GM18951 (cell line): ENCODE data around the gene CACNA1C.

Source experiments
- POLR2A ChIP-seq: IDR thresholded peaks from 4 replicates; pipeline ENCODE4 v1.6.1; 2011; ENCODE audit warnings: mild to moderate bottlenecking; ENCODE audit not compliant: insufficient read length, insufficient read depth; ENCODE audit errors: extremely low read depth
- in situ Hi-C: fragments of 300-500 bp; cut with MboI; formaldehyde crosslinking; loops from one replicate; pipeline ENCODE4 v1.12.0; 2022; ENCODE audit warnings: low sequenced_read_pairs, mixed read lengths, inconsistent platforms; ENCODE audit not compliant: unreplicated experiment

Gene CACNA1C

DNA sequence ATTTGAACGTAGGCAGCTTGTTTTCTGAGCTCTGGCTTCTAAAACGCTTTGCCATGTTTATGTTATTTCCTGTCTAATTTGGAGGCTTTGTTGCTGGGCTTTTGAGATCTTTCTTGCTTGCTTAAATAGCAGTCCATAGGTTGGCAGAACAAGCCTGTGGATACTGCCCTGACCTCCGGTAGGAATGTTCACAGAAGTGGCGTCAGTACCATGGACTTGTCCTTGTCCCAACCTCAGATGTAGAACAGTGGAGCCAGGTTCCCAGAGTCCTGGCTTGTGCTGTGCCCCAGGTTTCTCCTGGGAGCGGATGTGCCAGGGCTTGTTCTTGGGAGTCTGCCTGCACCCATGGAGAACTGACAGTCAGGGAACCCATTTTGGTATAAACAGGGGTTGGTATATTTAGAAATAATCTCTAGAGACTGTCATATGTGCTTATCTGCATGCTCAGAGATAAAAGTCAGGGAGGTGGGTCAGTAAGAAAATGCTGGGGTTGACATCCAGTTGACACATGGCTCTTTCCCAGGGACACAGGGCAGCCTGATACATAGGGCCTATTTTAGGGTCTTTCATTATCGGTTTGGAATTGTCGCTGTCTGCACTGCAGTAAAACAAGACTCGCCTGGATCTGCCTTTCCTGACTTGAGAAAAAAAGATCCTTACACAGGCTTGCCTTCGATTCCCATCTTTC lies 22.9 kb downstream of the CACNA1C start:
- in situ Hi-C loops, result no loop called here

DNA sequence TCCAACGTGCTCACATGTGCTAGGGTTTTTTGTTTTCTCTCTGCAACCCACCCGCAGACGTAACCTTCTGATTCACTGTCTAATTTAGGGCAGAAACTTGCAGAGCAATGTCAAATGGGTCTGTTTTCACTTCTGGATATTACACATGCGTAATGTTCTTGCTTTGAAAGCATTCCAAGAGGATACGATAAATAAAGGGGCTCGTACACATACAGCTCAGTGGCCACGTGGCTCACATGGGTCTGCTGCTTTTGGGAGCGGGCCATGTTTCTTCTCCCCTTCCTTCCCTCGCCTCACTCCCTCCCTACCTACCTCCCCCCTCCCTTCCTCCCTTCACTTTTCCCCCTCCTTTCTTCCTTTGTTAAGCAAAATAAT lies 23.4 kb downstream of the CACNA1C start:
- in situ Hi-C loops, result no loop called here
- no peak for TF ChIP-seq POLR2A

More for the DNA sequence above, 22.9 kb downstream of the CACNA1C start:
- TF ChIP-seq POLR2A, result no peak

DNA sequence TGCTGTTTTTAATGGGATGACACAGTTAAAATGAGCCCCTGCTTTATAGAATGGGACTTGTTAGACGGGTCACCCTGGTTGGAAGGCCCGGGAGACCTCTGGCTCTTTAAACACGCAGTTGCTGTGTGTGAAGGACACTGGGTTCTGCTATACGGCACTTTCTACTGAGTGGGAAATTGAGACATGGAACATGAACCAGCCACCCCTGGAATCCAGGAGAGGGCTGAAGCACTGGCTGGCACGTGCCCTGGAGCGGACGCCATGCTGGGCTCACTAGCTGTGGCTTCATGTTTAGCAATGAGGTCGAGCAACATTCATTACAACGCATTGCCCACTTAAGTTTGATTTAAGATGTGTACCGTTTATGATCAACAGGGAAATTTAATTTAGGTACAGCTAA lies 23.9 kb downstream of the CACNA1C start:
- TF ChIP-seq POLR2A, result no peak
- in situ Hi-C loops, result no loop called here

DNA sequence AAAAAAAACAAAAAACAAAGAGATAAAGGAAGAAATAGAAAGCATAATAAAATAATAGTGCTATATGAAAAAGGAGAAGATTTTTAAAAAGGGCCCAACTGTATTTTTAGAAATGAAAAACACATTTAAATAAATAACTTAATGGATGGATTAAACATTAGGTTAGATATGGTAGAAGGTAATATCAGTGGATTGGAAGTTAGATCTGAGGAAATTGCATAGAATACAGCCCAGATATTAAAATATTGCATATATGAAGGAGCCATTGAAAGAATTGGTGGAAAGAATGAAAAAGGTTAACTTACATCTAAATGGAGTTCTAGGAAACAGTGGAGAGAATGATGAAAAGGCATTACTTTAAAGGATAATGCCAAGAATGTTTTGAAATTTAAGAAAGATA lies 27.8 kb downstream of the CACNA1C start:
- TF ChIP-seq POLR2A, result no peak
- in situ Hi-C loops, result no loop called here

DNA sequence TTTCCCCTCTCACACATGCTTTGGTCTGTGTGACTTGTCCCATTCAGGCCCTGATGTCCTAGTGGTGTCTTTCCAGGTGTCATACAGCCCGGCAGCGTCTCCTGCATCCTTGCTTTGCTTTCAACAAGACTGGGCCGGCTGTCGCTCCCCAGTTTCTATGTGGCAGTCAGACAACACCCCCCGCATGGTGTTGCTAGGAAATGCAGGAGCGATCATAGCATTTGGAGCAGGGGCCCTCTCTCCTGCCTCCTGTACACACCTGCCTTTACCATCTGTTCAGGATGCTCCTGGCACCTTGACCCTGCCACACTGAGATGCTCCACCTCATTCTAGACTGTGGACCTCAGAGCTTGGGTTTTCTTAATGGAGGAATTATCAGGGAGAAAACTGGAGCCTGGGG lies 29.5 kb downstream of the CACNA1C start:
- no peak for TF ChIP-seq POLR2A
- in situ Hi-C loops, result no loop called here

DNA sequence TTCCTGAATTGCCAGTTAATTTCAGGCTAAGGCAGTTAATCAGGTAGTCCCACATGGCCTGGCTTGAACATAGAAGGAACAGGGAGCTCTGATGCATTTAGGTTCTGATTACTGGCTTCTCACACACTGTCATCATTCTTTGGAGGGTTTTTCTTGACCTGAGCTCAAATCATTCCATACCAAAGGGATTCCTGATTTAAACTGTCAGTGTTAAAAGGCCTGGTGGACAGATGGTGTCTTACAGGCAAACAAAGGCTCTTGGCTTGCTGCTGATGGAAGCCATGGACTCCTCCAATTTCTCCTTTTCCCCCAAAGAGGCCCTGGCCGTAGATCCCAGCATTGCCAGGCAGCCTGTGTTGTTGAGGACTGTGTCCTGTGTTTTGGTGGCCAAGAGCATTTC lies 30.2 kb downstream of the CACNA1C start:
- no peak for TF ChIP-seq POLR2A
- in situ Hi-C loops, result no loop called here

DNA sequence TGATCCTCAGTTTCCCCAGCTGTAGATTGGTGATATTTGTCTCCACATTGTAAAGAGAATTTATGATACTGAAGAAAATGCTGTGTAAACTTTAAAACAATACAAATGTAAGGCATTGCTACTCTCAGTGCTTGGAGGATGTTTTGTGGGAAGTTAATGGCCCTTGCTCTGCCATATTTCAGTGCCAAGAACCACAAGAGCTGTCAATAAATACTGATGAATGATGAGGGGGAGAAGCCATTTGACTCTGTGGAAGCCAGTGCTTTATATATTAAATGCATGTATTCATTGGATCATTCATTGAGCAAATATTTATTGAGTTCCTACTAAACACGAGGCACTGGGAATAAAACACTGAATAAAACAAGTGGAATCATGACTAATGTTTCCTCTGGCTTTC lies 30.8 kb downstream of the CACNA1C start:
- no peak for TF ChIP-seq POLR2A
- in situ Hi-C loops, result no loop called here

DNA sequence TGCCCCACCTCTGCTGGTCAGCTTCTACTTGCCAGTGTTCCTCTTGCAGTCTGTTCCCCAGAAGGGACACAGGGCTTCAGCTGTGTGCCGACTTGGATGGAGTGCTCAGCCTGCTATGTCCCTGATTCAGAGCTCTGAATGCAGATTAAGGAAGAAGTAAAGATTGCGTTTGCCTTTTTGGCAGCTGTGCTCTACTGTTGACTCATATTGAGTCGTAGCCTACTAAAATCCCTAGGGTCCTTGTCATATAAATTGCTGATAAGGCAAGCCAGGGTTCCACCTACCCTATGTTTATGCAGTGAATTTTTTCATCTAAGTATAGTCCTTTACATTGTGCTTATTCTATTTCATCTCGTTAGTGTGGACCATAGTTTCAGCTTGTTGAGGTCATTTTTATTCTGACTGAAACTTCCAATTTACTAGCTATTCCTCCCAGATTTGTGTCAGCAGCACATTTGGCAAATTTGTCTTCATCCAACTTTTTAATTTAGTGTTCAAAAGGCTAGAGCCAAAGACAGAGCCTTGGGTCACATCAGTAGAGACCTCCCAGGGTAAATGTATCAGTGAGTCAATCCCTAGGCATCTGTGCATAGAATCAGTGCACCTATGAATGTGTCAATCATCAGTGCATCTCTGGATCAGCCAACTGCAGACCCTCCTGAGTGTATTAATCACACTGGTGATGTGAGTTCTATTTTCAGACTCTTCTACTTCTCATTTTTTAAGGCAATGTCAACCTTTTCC lies 31.9 kb downstream of the CACNA1C start:
- in situ Hi-C loops, result no loop called here
- no peak for TF ChIP-seq POLR2A

DNA sequence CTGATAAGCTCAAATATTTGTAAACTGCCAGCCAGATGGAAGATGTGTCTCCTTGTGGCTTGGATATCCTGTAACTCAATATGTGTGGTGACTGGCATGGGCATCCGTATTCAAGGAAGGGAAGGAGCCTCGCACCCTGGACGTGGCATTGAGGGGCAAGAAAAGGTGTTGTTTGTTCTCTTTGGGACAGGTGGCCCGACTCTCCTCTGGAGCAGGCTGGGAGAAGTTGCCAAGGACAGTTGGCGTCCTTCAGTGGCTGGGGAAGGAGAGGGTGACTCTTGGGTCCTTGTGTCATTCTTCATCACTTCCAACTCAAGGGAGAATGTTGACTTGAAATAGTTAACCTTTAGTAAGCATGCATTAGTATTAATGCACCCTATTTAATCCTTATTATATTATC lies 39.6 kb downstream of the CACNA1C start:
- no peak for TF ChIP-seq POLR2A
- in situ Hi-C loops, result no loop called here

DNA sequence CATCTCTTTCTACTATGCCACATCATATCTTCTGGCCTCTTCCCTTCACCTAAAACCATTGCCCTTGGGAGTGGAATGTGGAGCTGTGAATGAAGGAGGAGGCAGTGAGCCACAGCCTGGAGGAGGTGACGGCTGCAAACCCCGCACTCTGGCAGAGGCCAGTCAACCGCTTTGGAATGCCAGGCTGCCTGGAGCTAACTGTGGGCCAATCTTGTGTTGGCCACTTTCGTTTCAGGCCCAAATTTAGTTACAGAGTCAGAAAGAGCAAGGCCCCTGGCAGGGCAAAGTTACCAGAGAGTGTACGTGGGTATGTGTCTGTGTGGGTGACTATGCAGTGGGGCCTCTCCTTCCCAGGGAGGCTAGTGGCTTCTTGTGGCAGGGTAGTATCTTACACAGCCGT lies 40.1 kb downstream of the CACNA1C start:
- in situ Hi-C loops, result no loop called here
- no peak for TF ChIP-seq POLR2A

DNA sequence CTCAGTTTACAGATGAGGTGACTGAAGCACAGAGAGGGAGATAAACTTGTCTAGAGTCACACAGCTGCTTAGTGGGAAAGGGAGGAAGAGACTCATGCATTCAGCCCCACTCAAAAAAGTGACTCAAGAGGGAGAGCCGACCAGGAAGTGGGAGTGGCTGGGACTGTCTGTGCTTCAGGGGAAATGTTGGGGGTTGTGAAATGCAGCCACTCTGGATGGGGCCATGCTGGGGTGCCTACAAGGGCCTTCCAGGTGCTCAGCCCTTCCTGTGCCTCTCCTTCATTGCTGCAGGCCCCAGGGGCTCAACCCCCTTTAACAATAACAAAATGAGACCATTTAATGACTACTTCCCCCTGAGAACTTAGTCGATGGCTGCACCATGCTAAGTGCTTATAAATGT lies 41.8 kb downstream of the CACNA1C start:
- TF ChIP-seq POLR2A, result no peak
- in situ Hi-C loops, result no loop called here

DNA sequence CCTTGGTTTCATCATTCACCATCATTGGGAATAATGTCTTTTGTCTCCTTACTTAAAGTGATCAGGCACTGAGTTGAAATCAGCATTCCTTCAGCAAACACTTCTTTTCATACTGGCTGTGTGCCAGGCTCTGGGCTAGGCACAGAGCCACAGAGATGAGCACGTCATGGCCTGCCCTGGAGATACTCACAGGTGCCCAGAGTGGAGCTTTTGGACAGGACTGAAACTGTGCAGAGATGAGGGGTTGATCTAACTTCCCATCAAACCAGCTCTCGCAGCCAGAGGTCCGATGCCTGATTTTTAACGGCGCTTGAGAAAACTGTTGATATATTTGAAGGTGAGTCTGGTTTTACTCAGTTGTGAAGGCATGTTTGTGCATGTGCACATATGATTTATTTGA lies 43.1 kb downstream of the CACNA1C start:
- in situ Hi-C loops, result no loop called here
- TF ChIP-seq POLR2A, result no peak

DNA sequence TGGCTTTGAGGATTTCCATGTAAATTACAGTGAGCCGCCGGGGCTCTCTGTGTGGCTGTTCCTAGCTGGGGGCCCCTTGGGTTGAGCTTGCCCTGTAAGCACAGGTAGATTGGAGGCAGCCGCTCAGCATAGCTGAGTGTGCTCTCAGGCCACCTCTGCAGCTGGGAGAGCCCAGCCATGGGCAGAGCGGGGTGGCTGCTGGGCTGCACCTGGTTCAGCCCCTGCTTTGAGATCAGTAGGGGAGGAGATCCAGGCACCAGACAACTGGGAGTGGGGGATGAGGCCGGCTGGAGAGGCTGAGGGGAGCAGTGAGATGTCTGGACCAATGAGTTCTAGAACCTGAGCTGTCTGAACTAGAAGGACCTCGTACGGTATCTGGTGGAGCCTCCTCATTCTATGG lies 44.8 kb downstream of the CACNA1C start:
- no peak for TF ChIP-seq POLR2A
- in situ Hi-C loops, result no loop called here

DNA sequence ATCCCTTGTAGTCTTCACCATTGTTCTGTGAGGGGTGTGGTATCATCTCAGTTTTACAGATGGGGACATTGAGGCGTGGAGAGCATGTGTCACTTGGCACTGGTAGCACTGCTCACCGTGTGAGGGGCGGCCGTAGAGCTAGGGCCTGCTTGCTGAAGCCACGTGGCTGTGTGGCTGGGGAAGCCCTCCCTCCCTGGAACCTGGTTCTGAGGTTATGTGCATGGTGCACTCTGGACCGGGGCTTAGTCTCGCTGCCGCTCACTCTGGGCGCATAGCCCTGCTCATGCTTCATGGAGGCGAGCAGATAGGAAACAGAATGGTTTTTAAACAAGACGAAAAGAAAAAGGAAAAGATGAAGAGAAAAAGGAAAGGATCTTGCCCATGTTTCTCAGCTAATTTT lies 46.1 kb downstream of the CACNA1C start:
- no peak for TF ChIP-seq POLR2A
- in situ Hi-C loops, result no loop called here
